ENCODE measurements around the gene SBNO1.
"Not testable (repeated sequence)": the region's sequence is repeated elsewhere in the genome, so short reads cannot be mapped to it uniquely, and the experiment has no call there.

Gene SBNO1

DNA sequence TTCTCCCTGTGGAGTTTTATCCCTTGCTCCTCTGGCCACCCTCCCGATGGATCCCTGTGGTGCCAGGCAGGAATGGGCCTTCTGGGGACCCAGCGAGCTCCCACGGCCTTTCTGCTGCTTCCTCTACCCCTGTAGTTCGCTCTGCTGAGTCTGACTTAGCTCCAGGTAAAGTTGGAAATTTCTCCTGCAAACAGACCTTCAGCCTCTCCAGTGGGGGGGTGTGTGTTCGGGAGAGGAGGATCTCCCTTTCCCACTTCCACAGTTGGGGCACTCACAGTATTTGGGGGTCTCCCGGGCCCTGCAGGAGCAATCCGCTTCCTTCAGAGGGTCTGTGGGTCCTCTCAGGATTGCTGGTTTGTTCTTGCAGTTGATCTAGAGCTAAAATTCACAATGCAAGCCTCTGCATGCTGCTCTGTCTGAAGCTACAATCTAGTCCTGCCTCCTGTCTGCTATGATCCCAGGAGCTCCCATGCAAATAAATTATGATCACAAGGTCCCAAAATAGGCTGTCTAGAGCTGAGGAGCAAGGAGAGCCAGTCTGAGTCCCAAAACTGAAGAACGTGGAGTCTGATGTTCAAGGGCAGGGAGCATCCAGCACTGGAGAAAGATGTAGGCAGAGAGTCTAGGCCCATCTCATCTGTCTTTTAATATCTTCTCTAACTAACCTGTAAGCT is 113.1 kb downstream of the SBNO1 start:
- Histone ChIP-seq H3K9me3 (ENCODE audit: control insufficient read depth, low read length) (no peaks in the 10 kb centered on the region), H3K27ac (ENCODE audit: insufficient read depth, low read depth, low read length, poor library complexity, severe bottlenecking) (peak overlapping the region; percentile 36)
- WGBS, 2 experiments: 95 to 96% methylated on average over 8 of the region's 8 CpGs

DNA sequence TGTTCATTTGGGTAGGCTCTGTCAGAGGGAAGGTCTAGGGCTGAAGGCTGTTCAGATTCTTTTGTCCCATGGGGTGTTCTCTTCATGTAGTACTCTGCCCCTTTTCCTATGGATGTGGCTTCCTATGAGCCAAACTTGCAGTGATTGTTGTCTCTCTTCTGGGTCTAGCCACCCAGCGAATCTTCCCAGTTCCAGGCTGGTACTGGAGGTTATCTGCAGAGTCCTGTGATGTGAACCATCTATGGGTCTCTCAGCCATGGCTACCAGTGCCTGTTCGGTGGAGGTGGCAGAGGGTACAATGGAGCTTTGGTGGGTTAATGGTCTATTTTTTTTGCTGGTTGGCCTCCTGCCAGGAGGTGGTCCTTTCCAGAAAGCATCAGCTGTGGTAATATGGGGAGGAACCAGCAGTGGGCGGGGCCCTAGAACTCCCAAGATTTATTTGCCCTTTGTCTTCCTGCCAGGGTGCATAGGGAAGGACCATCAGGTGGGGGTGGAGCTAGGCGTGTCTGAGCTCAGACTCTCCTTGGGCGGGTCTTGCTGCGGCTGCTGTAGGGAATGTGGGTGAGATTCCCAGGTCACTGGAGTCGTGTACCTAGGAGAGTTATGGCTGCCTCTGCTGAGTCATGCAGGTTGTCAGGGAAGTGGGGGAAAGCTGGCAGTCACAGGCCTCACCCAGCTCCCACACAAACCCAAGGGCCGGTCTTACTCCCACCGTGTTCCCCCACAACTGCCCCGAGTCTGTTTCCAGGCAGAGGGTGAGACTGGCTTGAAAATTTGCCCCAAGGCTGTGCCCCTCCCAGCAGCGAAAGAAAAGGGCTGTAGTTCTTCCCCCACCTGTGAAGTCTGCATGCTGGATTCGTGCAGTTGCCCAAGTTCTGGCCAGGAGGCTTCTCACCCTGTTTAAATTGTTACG is 113.9 kb downstream of the SBNO1 start:
- no peak overlapping the region for H3K4me3 ChIP-seq (ENCODE audit: insufficient read depth, low read depth, low read length)
- no peaks in the 10 kb centered on the region for H3K4me1 ChIP-seq (ENCODE audit: control insufficient read depth, insufficient read depth, low read length)
- no peaks in the 10 kb centered on the region for H3K9me3 ChIP-seq (ENCODE audit: control insufficient read depth, low read length)
- 84 to 87% methylated on average over 13 of the region's 13 CpGs for WGBS, 2 experiments
- H3K36me3 ChIP-seq (ENCODE audit: control insufficient read depth, insufficient read depth, low read length): peaks cover 26% of the 10 kb centered on the region
- H3K27me3 ChIP-seq (ENCODE audit: control insufficient read depth, insufficient read depth, low read length, poor library complexity, severe bottlenecking): no peaks in the 10 kb centered on the region
- peak overlapping the region; percentile 36 for H3K27ac ChIP-seq (ENCODE audit: insufficient read depth, low read depth, low read length, poor library complexity, severe bottlenecking)

More for the DNA sequence above, 113.1 kb downstream of the SBNO1 start:
- Histone ChIP-seq H3K4me1 (ENCODE audit: control insufficient read depth, insufficient read depth, low read length) (no peaks in the 10 kb centered on the region), H3K27me3 (ENCODE audit: control insufficient read depth, insufficient read depth, low read length, poor library complexity, severe bottlenecking) (no peaks in the 10 kb centered on the region), H3K36me3 (ENCODE audit: control insufficient read depth, insufficient read depth, low read length) (peaks cover 27% of the 10 kb centered on the region), H3K4me3 (ENCODE audit: insufficient read depth, low read depth, low read length) (no peak overlapping the region)

DNA sequence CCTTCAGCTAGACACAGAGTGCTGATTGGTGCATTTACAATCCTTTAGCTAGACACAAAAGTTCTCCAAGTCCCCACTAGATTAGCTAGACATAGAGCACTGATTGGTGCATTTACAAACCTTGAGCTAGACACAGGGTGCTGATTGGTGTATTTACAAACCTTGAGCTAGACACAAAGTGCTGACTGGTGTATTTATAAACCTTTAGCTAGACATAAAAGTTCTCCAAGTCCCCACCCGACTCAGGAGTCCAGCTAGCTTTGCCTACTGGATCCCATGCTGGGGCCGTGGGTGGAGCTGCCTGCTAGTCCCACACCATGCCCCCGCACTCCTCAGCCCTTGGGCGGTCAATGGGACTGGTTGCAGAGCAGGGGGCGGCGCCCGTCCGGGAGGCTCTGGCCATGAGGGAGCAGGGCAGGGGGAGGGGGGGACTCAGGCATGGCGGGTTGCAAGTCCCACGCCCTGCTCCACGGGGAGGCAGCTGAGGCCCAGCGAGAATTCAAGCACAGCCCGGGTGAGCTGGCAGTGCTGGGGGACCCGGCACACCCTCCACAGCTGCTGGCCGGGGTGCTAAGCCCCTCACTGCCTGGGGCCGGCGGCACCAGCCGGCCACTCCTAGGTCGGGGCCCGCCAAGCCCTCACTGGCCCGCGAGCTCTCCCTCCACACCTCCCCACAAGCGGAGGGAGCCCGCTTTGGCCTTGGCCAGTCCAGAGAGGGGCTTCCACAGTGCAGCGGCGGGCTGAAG is 115.5 kb downstream of the SBNO1 start:
- H3K4me1 ChIP-seq (ENCODE audit: control insufficient read depth, insufficient read depth, low read length); H3K4me3 ChIP-seq (ENCODE audit: insufficient read depth, low read depth, low read length); H3K27me3 ChIP-seq (ENCODE audit: control insufficient read depth, insufficient read depth, low read length, poor library complexity, severe bottlenecking); H3K27ac ChIP-seq (ENCODE audit: insufficient read depth, low read depth, low read length, poor library complexity, severe bottlenecking); H3K9me3 ChIP-seq (ENCODE audit: control insufficient read depth, low read length): not testable (repeated sequence)
- WGBS, 2 experiments: 92 to 96% methylated on average over 26 of the region's 26 CpGs
- peaks cover 13% of the 10 kb centered on the region for H3K36me3 ChIP-seq (ENCODE audit: control insufficient read depth, insufficient read depth, low read length)

DNA sequence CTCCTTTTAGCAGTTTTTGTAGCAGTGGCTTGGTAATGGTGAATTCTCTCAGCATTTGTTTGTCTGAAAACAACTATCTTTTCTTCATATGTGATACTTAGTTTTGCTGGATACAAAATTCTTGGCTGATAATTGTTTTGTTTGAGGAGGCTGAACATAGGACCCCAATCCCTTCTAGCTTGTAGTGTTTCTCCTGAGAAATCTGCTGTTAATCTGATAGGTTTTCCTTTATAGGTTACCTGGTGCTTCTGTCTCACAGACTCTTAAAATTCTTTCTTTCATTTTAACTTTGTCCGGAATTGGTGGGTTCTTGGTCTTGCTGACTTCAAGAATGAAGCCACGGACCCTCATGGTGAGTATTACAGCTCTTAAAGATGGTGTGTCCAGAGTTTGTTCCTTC is 116.5 kb downstream of the SBNO1 start:
- not testable (repeated sequence) for H3K9me3 ChIP-seq (ENCODE audit: control insufficient read depth, low read length); H3K36me3 ChIP-seq (ENCODE audit: control insufficient read depth, insufficient read depth, low read length); H3K27me3 ChIP-seq (ENCODE audit: control insufficient read depth, insufficient read depth, low read length, poor library complexity, severe bottlenecking); H3K27ac ChIP-seq (ENCODE audit: insufficient read depth, low read depth, low read length, poor library complexity, severe bottlenecking); H3K4me1 ChIP-seq (ENCODE audit: control insufficient read depth, insufficient read depth, low read length); H3K4me3 ChIP-seq (ENCODE audit: insufficient read depth, low read depth, low read length)
- WGBS, 2 experiments: 91 to 95% methylated on average over 2 of the region's 2 CpGs

DNA sequence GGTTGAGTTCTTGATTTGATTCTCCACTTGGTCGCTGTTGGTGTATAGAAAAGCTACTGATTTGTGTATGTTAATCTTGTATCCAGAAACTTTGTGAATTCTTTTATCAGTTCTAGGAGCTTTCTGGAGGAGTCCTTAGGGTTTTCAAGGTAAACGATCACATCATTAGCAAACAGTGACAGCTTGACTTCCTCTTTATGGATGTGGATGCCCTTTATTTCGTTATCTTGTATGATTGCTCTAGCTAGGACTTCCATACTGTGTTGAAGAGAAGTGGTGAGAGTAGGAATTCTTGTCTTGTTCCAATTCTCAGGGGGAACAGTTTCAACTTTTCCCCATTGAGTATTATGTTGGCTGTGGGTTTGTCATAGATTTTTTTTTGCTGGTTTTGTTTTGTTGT is 119.0 kb downstream of the SBNO1 start:
- Histone ChIP-seq H3K27me3 (ENCODE audit: control insufficient read depth, insufficient read depth, low read length, poor library complexity, severe bottlenecking) (no peaks in the 10 kb centered on the region), H3K4me1 (ENCODE audit: control insufficient read depth, insufficient read depth, low read length) (no peaks in the 10 kb centered on the region), H3K9me3 (ENCODE audit: control insufficient read depth, low read length) (no peaks in the 10 kb centered on the region), H3K36me3 (ENCODE audit: control insufficient read depth, insufficient read depth, low read length) (peaks cover 10% of the 10 kb centered on the region), H3K27ac (ENCODE audit: insufficient read depth, low read depth, low read length, poor library complexity, severe bottlenecking) (no peak overlapping the region), H3K4me3 (ENCODE audit: insufficient read depth, low read depth, low read length) (no peak overlapping the region)
- 97 to 98% methylated on average over 3 of the region's 3 CpGs for WGBS, 2 experiments

DNA sequence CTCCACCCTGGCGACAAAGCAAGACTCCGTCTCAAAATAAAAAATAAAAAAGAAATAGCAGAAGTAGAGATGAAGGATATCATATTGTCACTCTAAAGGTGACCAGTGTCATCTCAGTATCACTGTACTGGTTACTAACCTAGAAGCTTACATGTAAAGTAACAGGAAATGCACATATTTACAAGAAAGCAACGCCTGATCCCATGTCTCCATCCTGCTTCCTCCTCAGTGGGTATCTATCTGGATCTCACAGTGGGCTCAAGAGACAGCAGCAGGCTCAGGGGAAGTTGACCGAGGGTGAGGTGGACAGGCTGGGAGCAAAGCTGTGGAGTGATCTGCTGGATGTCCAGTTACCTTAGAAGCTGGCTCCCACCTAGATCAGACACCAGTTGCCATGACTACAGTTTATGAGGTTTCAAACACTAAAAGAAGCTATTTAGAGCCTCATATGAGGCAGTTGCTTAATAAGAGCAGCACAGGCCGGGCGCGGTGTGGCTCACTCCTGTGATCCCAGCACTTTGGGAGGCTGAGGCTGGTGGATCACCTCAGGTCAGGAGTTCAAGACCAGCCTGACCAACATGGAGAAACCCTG is 120.9 kb downstream of the SBNO1 start:
- Histone ChIP-seq H3K4me1 (ENCODE audit: control insufficient read depth, insufficient read depth, low read length) (no peaks in the 10 kb centered on the region), H3K27me3 (ENCODE audit: control insufficient read depth, insufficient read depth, low read length, poor library complexity, severe bottlenecking) (no peaks in the 10 kb centered on the region), H3K36me3 (ENCODE audit: control insufficient read depth, insufficient read depth, low read length) (peaks cover 3% of the 10 kb centered on the region), H3K4me3 (ENCODE audit: insufficient read depth, low read depth, low read length) (no peak overlapping the region), H3K9me3 (ENCODE audit: control insufficient read depth, low read length) (no peaks in the 10 kb centered on the region), H3K27ac (ENCODE audit: insufficient read depth, low read depth, low read length, poor library complexity, severe bottlenecking) (no peak overlapping the region)
- 82 to 90% methylated on average over 5 to 7 of the region's 7 CpGs for WGBS, 2 experiments

DNA sequence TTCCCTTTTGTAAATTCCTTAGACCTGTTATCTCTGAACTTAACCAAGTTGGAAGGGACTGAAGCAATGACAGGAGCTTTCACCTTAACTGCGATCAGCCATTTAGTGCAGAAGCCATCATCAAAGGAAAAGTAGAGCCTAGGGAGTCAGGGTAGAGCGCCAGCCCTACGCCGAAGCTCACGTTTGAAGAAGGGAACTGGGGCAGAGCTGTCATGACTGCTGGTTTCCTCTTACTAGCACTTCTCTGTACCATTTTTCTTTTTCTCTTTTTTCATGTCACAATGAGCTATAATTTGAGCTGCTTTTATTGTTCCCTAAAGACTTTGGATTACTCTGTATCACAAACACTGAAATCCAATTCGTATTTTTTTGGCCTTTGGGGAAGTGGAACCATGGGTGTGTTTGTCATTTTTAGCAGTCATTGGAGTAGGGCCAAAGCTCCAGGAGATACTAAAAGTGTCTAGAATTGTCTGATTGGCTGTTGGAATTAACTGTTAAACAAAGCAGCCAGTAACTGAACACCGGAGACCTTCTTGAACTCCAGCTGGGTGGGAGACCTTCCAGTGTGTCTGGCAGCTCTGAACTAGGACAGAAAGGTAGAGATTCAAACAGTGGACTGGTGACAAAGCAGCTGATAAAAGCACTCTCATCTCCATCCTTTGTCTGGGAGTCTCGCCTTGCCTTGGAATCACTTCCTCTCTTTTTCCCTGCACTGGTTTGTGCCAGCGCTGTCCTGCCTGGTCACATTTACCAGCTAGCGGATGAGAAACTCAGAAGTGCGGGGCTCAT is 122.3 kb downstream of the SBNO1 start:
- Histone ChIP-seq H3K36me3 (ENCODE audit: control insufficient read depth, insufficient read depth, low read length) (peaks cover 3% of the 10 kb centered on the region), H3K27ac (ENCODE audit: insufficient read depth, low read depth, low read length, poor library complexity, severe bottlenecking) (no peak overlapping the region), H3K4me3 (ENCODE audit: insufficient read depth, low read depth, low read length) (no peak overlapping the region), H3K4me1 (ENCODE audit: control insufficient read depth, insufficient read depth, low read length) (no peaks in the 10 kb centered on the region), H3K9me3 (ENCODE audit: control insufficient read depth, low read length) (no peaks in the 10 kb centered on the region), H3K27me3 (ENCODE audit: control insufficient read depth, insufficient read depth, low read length, poor library complexity, severe bottlenecking) (no peaks in the 10 kb centered on the region)
- WGBS, 2 experiments: 81 to 83% methylated on average over 11 of the region's 11 CpGs

Data from ectodermal cell (in vitro differentiated cells).